ENCODE measurements around the gene MCCC1.

DNA sequence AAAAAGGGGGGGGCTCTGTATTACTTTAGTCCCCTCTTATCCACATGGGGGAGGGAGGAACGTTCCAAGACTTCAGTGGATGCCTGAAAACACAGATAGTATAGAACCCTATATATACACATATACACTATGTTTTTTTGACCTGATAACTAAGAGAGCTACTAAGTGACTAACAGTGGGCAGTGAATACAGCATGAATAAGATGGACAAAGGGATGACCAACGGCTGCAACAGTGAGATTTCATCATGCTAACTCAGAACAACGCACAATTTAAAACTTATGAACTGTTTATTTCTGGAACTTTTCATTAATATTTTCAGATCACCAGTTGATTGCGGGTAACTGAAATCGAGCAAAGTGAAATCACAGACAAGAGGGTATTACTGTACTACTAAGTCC lies 126.2 kb downstream of the MCCC1 start:
- TF ChIP-seq MAFK (IDR thresholded peaks at IDR 0.05; ENCODE audit: low read depth, low read length) (no peak), POLR2A (IDR thresholded peaks at IDR 0.05; ENCODE audit: low read depth, low read length) (no peak), RAD21 (IDR thresholded peaks at IDR 0.05; ENCODE audit: low read length) (no peak), FOS (IDR thresholded peaks at IDR 0.05; ENCODE audit: low read depth, low read length) (no peak), MXI1 (IDR thresholded peaks at IDR 0.05; ENCODE audit: borderline replicate concordance, low read depth, low read length) (no peak), MAZ (IDR thresholded peaks at IDR 0.05; ENCODE audit: borderline replicate concordance, low read depth, low read length) (no peak), BHLHE40 (IDR thresholded peaks at IDR 0.05; ENCODE audit: low read depth, low read length) (no peak), SMC3 (IDR thresholded peaks at IDR 0.05; ENCODE audit: low read depth, low read length) (no peak)
- TF ChIP-seq, protein P1, sequence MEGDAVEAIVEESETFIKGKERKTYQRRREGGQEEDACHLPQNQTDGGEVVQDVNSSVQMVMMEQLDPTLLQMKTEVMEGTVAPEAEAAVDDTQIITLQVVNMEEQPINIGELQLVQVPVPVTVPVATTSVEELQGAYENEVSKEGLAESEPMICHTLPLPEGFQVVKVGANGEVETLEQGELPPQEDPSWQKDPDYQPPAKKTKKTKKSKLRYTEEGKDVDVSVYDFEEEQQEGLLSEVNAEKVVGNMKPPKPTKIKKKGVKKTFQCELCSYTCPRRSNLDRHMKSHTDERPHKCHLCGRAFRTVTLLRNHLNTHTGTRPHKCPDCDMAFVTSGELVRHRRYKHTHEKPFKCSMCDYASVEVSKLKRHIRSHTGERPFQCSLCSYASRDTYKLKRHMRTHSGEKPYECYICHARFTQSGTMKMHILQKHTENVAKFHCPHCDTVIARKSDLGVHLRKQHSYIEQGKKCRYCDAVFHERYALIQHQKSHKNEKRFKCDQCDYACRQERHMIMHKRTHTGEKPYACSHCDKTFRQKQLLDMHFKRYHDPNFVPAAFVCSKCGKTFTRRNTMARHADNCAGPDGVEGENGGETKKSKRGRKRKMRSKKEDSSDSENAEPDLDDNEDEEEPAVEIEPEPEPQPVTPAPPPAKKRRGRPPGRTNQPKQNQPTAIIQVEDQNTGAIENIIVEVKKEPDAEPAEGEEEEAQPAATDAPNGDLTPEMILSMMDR (conservative IDR thresholded peaks at IDR 0.05; ENCODE audit: low read depth, low read length), result no peak
- TF ChIP-seq, protein P2, sequence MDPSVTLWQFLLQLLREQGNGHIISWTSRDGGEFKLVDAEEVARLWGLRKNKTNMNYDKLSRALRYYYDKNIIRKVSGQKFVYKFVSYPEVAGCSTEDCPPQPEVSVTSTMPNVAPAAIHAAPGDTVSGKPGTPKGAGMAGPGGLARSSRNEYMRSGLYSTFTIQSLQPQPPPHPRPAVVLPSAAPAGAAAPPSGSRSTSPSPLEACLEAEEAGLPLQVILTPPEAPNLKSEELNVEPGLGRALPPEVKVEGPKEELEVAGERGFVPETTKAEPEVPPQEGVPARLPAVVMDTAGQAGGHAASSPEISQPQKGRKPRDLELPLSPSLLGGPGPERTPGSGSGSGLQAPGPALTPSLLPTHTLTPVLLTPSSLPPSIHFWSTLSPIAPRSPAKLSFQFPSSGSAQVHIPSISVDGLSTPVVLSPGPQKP (IDR thresholded peaks at IDR 0.05; ENCODE audit: borderline replicate concordance, low read depth, low read length), result no peak
- TF ChIP-seq, protein P3, sequence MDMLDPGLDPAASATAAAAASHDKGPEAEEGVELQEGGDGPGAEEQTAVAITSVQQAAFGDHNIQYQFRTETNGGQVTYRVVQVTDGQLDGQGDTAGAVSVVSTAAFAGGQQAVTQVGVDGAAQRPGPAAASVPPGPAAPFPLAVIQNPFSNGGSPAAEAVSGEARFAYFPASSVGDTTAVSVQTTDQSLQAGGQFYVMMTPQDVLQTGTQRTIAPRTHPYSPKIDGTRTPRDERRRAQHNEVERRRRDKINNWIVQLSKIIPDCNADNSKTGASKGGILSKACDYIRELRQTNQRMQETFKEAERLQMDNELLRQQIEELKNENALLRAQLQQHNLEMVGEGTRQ (IDR thresholded peaks at IDR 0.05; ENCODE audit: low read depth, low read length), result no peak
